Measurements from ENCODE around the gene LDHD.
"Not testable (repeated sequence)": the region's sequence is repeated elsewhere in the genome, so short reads cannot be mapped to it uniquely, and the experiment has no call there.

Gene LDHD

DNA sequence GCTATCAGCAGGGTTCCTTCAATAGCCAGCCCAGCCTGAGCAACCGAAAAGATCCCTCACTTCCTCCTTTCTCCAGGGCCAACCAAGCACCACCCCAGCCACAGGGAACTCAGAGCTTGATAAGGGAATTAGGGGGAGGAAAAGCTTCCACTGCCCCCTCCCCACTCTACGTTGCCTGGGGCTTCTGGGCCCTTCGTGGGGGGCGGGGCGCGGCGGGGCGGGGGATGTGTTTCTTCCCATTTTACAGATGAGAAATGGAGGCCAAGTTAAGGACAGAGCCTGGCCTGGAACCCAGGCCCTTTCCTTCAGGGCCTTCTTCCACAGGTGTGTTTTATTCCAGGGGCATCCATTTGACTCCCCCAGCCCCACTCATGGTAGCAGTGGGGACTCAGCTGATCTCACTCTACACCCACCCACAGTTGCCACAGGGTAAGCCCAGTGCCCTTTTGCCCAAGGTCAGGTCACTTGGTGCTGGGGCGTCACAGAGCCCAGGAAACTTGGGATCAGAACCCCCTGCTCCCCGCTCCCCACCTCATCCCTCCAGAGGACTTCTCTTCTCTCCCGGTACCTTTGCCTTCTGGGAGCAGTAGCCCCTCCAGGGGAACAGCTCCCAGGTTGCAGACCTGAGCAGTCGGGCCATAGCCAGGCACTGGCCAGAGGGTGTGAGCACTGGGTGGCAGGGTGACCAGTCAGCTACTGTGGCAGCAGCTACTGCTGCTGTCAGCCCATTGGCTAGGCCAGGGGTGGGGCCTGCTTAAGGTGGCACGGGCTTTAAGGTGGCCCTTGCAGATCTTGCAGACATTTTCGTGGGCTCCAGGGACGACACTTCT, at the start of gene LDHD:
Gene LDHD (minus strand): TSS at position 700 of the 830 bp plus-strand sequence. CDS start 60 bp downstream, at position 640.
- no peak for DNase-seq

DNA sequence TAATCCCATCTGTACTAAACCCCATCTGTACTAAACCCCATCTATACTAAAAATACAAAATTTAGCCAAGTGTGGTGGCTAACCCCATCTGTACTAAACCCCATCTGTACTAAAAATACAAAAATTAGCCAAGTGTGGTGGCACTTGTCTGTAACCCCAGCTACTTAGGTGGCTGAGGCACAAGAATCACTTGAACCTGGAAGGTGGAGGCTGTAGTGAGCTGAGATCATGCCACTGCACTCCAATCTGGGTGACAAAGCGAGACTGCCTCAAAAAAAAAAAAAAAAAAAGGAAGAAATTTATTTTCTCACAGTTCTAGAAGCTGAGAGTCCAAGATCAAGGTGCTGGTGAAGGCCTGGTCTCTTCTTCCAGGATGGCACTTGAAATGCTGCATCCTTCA, 43.8 kb upstream of the LDHD start:
- DNase-seq: no peak

DNA sequence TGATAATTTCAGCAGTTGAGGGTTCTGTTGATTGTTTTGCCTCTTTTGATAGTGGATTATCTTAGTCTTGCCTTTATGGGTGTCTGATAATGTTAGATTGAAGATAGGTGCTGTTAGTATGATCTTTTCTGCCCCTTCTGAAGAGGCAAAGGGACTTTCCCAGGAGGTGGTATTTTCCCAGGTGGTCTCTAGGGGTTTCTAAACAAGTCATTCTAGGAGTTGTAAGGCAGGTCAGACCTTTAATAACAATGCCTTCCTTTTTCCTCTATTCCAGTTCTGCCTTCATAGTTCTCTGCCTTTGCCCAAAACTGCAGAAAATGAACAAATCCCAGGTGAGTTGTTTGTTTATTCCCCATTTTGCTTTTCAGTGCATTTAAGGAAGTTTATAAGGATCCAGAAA, 36.1 kb upstream of the LDHD start:
- no peak for DNase-seq

DNA sequence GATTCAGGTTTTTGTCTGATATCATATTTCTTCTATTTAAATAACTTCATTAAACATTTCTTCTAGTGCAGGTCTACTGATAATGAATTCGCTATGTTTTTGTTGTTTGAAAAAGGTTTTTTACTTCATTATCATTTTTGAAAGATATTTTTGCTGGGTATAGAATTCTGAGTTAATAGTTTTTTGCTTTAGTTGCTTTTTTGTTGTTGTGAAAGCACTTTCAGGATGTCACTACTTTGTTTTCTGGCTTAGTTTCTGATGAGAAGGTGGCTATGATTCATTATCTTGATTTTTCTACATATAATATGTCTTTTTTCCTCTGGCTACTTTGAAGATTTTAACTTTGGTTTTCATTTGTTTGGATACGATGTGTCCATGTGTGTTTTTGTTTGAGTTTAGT, 35.2 kb upstream of the LDHD start:
- no peak for DNase-seq

DNA sequence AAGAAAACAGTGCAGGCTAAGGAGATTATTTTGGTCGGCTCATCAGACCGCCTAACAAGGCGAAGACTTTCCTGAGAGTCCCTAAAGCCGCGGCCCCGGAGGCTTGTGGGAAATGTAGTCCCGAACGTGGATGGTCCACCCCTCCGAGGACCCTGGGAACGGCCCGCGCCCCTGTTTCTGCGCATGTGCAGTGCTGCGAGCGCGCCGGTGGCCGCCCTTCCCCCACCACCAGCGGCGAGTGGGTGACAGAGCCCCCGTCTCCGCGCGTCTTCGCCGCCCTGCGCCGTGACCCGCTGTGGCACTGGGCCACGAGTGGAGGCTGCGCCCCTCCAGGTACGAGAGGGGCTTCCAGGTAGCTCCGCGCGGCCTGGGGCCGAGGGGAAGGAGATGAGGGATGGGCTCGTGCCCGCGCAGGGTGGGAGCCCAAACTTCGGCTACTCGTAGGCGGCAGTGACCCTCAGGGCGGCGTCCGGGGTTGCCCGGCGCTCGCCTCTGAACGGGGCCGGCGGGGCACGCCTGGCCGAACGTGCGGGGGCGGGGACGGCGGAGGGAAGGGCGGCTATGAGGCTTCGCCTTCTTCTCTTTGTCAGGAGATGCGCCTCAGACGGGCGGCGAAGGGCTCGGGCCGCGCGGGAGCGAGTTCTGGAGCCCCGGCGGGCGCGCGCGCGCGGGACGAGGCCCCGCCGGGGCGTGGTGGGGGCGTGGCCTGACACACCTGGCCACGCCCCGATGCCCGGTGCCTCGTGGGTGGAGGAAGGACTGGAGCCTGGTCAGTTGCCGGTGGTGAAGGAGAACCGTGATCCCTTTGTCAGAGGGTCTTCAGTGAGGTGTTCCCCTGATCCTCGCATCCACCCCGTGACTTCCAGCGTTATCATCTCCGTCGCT, 32.0 kb upstream of the LDHD start, which contains the start of gene ZFP1:
Gene ZFP1 (plus strand): TSS at position 214 of the 885 bp plus-strand sequence. CDS start 4,428 bp downstream, outside the sequence.
- peak; percentile 96 for DNase-seq

DNA sequence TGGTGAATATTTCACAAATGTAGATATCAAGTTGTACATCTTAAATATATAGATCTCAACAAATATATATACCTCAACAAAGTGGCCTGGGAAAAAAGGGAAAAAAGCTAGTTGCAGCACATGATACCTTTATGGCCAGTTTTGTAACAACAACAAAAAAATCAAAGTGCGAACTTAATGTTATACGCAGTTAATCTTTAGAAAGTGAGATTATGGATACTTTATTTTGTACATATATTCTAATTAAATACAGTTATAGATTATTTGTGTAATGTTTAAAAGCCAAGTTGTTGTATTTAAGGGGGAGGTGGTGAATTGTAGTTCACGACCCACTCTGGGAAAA, 31.4 kb upstream of the LDHD start:
- DNase-seq: no peak

DNA sequence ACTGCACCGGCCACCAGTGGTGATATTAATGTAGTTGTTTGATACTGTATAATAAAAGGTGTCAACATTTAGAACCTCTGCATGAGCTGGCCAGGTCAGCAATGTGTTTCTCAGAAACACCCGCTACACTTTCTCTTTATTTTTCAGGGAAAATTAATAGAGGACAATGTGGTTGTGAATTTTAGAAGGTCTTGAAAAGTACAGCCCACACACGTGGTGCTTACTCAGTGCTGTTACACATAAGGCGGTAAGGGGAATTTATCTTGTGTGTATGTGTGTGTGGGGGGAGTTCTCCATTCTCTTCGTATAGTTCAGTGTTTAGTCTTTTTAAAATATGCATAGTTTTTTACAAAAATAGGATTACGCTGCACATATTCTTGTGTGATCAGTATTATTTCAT, 27.4 kb upstream of the LDHD start:
- DNase-seq: no peak

DNA sequence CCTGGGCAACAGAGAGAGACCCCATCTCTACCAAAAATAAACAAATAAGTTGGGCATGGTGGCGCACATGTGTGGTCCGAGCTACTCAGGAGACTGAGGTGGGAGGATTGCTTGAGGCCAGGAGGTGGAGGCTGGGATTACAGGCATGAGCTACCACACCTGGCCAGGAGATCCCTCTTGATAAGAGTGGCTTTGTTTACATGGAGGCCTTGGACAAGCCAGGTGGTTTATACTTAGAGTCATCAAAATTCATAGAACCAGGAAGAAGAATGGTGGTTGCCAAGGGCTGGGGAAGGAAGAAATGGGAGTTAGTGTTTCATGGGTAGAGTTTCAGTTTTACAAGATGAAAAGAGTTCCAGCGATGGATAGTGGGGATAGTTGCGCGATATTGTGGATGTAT, 22.9 kb upstream of the LDHD start:
- DNase-seq: no peak

DNA sequence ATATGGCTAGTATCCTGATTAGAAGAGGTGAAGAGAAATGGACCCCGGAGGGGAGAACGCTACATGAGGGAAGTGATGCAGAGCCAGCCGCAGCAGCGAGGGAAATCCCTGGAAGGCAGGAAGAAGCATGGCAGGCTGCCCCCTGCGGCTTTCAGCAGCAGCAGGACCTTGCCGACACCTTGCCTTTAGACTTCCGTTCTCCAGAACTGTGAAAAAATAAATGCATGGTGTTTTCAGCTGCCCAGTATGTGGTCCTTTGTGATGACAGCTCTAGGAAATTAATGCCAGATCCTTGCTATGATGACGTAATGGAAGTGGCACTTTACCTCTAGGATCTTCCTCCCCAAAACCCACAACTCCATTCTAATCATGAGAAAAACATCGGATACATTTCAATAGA, 22.1 kb upstream of the LDHD start:
- no peak for DNase-seq

DNA sequence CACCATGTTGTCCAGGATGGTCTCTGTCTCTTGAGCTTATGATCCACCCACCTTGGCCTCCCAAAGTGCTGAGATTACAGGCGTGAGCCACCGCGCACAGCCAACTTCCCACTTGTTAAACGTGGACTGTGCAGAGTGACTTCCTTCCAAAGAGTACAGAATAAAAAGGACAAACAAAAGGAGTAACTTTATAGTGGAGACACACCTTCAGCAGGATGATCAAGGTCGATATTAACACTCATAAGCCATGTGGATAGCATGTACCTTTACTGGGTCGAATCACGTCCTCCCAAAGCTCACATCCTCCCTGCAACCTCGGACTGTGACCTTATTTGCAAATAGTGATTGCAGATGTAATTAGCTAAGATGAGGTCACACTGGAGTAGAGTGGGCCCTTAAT, 21.7 kb upstream of the LDHD start:
- no peak for DNase-seq

DNA sequence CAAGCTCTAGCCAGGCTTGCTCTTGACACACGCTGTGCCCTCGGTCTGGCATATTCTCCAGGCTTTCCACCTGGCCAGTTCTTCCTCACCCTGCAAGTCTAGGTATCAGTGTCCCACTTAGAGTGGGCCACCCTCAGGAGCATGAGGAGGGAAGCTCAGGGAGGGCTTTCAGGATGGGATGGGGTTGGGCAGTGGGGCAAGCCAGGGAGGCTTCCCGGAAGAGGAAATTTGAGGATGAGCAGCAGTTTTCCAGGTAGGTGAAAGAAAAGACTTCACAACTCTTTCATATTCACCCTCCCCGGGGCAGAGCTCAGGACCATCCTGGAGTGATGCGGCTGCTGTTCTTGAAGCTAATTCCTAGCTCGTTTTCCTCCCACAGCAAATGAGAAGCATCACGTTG, 14.5 kb upstream of the LDHD start:
- DNase-seq: no peak

DNA sequence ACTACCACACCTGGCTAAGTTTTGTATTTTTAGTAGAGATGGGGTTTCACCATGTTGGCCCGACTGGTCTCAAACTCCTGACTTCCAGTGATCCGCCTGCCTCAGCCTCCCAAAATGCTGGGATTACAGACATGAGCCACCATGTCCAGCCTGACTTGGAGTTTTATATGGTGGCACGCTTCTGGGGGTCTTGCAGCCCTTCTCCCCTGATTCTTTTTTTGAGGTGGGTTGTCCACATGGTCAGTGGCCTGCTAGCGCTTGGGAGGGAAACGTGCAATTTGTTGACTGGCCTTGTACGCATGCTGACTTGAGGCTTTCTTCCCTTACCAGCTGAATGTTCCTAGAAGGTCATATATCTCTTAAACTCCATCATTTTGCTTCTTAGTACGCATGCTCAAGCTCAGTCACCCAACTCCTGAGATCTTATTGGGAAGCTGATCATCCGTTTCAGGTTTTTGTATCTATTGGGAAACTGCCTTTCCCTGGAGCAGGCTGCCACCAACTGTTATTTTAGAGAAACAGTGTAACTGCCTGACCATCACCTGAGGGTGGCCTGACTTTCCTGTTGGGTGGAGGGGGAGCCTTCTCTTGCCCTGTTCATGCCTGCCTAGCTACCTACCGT, 13.7 kb upstream of the LDHD start:
- DNase-seq: no peak

DNA sequence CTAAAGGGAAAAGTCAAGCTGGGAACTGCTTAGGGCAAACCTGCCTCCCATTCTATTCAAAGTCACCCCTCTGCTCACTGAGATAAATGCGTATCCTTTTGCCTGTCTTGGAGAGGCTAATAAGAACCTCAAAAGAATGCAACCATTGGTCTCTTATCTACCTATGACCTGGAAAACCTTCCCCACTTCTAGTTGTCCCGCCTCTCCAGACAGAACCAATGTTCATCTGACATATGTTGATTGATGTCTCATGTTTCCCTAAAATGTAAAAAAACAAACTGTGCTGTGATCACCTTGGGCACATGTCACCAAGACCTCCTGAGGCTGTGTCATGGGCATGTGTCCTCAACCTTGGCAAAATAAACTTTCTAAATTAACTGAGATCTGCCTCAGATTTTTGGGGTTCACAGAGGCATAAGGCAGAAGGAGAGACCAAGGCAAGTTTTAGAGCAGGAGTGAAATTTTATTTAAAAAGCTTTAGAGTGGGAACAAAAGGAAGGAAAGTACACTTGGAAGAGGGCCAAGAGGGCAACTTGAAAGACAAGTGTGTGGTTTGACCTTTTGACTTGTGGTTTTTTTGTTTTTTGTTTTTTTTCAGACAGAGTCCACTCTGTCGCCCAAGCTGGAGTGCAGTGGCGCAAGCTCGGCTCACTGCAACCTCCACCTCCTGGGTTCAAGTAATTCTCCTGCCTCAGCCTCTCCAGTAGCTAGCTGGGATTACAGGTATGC, 13.0 kb upstream of the LDHD start:
- DNase-seq: not testable (repeated sequence)

DNA sequence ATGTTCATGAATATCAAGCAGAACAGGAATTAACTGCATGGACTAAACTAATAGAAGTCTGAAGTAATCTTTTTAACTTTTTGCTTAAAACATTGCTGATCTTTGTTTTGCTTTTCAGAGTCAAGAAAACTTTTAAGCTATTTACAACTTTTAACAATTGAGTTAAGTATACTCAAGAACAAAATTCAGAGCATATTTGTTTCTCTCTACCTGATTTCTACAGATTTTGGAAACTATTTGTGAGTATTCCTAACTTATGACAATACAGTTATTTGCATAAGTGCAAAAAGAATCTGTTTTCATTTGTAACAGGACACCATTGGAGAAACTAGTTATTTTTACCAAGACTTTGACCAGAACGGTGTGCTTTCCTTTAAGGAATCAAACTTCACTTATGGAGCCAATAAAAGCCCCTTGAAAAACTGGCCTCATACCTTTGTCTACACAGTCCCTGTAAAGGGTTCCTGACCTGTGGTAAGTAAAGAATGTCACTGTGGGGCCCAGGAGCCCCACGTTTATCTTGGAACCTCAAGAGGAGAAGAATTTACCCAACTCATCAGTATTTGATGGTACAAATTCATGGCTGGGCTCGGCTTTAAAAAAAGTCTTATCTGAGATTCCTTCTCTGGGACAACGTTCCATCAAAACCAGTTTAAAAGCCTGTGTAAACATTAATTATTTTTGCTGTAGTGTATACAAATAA, 11.3 kb upstream of the LDHD start:
- DNase-seq: no peak

DNA sequence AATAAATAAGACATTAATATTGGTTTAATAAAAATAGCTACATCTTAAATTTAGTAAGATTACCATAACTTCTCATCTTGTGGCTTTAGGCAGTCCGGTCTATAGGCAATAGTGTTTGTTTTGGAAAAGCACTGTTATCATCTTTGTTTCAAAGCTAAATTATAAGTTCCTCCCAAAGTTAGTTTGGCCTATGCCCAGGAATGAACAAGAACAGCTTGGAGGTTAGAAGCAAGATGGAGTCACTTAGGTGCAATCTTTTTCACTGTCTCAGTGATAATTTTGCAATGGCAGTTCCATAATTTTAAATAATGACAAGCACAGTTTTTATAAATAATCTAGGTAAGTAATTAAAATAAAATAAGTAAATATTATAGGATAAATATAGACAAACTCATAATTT, 6.0 kb upstream of the LDHD start:
- DNase-seq: no peak

DNA sequence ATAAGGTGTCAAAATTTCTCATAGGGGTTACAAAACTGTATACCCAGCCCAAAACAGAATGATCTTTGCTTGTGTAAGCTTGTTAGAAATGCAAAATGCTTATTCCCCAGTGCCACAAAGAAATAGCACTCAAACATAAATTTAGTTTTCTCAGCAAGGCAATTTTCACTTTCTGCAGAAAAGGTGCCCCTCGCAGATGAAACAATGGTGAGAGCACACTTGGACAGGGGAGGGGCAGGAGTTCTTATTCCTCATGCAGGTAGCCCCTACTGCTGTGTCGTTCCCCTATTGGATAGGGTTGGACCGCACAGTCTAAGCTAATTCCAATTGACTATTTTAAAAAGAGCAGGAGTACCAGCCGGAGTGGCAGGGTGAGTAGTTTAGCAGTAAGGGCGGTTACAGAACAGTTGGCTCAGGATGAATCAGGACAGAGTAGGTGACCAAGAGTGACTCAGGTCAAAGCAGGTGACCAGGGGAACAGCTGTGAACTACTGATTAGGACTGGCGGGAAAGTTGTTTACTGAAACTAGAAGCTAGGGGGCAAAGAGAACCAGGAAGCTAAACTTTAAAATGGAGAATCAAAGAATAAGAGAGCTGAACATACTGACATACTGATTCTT, 5.5 kb upstream of the LDHD start:
- DNase-seq: no peak

DNA sequence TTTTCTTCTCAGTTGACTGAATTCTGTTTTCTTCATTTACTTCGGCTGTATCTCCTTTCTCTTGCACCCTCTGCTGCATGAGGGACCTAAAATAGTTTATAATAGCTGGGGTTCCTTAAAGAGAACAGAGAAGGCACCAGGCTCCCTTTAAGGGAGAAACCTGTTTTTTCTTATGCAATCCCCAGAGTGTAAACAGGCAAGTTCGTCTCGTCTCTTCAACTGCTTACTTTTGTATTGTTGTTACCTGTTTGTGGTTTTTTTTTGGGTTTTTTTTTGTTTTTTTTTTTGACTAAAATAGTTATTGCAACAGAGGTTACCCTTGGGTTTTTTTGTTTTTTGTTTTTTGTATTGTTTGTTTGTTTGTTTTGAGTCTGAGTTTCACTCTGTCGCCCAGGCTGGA, 3.7 kb upstream of the LDHD start:
- no peak for DNase-seq

DNA sequence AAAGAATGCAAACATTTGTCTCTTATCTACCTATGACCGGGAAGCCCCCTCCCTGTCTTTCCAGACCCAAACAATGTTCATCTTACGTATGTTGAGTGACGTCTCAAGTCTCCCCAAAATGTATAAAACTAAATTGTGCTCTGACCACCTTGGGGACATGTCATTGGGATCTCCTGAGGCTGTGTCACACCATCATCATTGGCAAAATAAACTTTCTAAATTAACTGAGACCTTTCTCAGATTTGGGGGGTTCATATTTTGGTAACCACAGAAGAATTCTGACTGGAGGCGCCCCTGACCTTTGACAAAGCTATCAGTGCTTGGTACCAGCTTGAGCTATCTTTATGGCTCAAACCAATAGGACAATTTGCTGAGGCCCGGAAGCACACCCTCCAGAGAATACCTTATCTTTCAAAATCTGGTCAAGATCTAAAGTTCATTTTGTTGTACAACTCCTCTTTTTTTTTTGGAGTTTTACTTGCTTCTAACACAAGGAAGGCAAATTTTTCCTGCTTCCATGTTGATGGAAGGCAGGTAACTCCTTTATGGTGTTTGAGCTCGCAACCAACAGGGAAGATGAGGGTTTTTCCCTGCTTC, 2.5 kb upstream of the LDHD start:
- no peak for DNase-seq

DNA sequence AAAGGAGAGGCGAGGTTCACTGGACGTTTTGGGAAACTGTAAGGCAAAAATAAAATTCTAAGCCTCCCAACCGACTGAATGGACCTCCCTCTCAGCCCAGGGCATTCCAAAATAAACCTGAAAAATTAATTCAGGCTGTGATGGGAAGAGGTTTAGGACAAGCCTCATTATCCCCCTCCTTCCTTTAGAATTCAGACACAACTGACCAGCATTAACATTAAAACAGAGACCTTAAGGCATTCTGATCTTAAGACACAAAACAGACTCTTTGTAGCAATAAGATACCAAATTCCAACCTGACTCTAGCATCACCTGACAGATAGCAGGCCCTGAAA, 298 bp upstream of the LDHD start:
- no peak for DNase-seq

DNA sequence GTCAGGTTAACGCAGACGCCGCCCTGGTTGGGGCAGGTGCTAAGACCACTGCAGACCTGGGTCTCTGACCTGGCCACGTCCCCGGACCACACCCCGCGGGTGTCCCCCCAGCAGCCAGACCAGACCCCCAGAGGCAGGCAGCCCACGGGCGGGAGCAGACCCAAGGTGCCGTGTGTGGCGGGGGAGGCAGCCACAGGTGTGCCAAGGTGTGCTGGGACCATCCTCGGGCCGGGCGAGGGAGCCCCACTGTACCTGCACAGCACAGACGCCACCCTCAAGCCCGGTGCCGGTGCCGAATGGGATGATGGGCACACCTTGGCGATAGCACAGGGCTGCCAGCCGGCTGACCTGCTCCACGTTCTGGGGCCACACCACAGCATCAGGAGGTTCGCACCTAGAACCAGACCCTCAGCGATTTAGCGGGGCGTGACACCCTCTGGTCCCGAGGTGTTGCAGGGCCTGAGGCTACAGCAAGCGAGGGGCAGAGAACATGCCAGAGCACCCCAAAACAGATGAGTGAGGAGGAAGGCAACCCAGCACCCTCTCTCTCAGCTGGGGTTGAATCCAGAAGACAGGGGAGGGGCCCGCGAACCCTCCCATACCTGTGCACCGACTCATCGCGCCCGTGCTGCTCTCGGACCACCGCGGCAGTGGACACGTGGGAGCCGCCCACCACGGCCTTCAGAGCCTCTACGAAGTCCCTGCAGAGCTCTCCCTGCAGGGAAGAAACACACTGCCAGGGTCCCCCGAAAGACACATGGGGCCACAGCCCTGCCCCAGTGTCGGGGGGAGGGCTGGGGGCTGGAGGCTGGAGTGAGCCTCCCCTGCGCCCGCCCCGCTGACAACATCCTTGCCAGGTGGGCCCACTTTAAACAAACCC, 1.4 kb downstream of the LDHD start:
- no peak for DNase-seq
